ENCODE data around the gene RGS18.

DNA sequence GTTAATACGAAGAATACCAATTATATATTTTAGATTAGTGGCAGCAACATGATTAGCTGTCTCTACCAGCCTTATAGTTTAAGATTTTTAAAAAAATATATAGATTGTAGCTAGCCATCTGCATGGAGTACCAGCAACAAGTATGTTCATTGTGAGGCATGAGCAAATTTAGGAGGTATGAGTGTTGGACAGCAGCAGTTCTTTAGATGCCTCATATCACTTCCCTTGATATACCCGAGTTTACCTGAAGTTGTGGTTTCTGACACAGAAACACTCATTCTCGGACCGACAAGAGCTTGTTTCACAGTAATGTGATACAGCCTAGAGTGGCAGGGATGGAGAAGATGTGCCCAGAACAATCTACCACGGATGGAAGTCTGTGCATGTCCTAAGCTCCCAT lies 69.1 kb downstream of the RGS18 start:
- TF ChIP-seq, protein P1, sequence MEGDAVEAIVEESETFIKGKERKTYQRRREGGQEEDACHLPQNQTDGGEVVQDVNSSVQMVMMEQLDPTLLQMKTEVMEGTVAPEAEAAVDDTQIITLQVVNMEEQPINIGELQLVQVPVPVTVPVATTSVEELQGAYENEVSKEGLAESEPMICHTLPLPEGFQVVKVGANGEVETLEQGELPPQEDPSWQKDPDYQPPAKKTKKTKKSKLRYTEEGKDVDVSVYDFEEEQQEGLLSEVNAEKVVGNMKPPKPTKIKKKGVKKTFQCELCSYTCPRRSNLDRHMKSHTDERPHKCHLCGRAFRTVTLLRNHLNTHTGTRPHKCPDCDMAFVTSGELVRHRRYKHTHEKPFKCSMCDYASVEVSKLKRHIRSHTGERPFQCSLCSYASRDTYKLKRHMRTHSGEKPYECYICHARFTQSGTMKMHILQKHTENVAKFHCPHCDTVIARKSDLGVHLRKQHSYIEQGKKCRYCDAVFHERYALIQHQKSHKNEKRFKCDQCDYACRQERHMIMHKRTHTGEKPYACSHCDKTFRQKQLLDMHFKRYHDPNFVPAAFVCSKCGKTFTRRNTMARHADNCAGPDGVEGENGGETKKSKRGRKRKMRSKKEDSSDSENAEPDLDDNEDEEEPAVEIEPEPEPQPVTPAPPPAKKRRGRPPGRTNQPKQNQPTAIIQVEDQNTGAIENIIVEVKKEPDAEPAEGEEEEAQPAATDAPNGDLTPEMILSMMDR (IDR thresholded peaks at IDR 0.05): no peak
- no peak for TF ChIP-seq EZH2 (IDR thresholded peaks at IDR 0.05; ENCODE audit: borderline replicate concordance, insufficient read depth, low read depth, low read length, poor library complexity, severe bottlenecking)

Data from B cell (primary cell).